BJ (cell line): ENCODE data around the gene MGP. TPM values are rescaled to one million over a fixed set of nuclear protein-coding genes. Genes with fewer than 3 reads are reported as not detected.

Experiments used
- CTCF ChIA-PET: fragments of 350-600 bp; formaldehyde crosslinking; extraction: SDS; loops from one replicate; lab custom pipeline; 2021; ENCODE audit warnings: antibody characterized with exemption, inconsistent platforms; lab: Yijun Ruan, JAX
- POLR2A ChIA-PET: fragments of 300-600 bp; sonication (Branson Sonifier 250); formaldehyde crosslinking; extraction: SDS; loops from one replicate; lab custom pipeline; 2021; ENCODE audit warnings: antibody characterized with exemption; lab: Charles Lee
- DNase-seq: peaks from one replicate; pipeline ENCODE4 v3.0.0-alpha.2; 2011; ENCODE audit warnings: low read depth
- H3K27me3 ChIP-seq: 2 replicates; pipeline ENCODE4 v1.6.0; 2011; ENCODE audit warnings: low read length; ENCODE audit not compliant: control insufficient read depth, insufficient read depth
- H3K36me3 ChIP-seq: 2 replicates; pipeline ENCODE4 v1.5.1; 2011; ENCODE audit warnings: low read length; ENCODE audit not compliant: control insufficient read depth, insufficient read depth
- H3K4me3 ChIP-seq: 2 replicates; pipeline ENCODE4 v1.5.1; 2011; ENCODE audit warnings: low read depth, mild to moderate bottlenecking, control low read depth, low read length
- CTCF ChIP-seq: IDR thresholded peaks from 2 replicates; pipeline ENCODE4 v1.5.1; 2011; ENCODE audit warnings: low read depth, mild to moderate bottlenecking, control low read depth, inconsistent platforms, low read length, moderate library complexity; ENCODE audit not compliant: insufficient read depth
- polyA plus RNA-seq: library from polyadenylated mRNA; depleted of rRNA; stranded (reverse); fragments of >200 nt; gene quantifications from 2 replicates; pipeline ENCODE4 v1.2.3, GENCODE V29; 2011

MGP gene
- polyA plus RNA-seq, 1 experiment = 116 TPM

- H3K27me3 ChIP-seq = no peaks in the 10 kb centered on the region
- ChIA-PET POLR2A (no interaction called here), CTCF (no interaction called here)
- DNase-seq = no peak
- no peaks in the 10 kb centered on the region for H3K36me3 ChIP-seq
- no peak overlapping the region for H3K4me3 ChIP-seq
- no peak for TF ChIP-seq CTCF
These were observed 35.6 kb upstream of the MGP start for GRCh38 chr12:14921218-14921617.

GRCh38 chr12:14920475-14921126 is 34.9 kb upstream of the MGP start:
- Histone ChIP-seq H3K27me3 (no peaks in the 10 kb centered on the region), H3K4me3 (no peak overlapping the region), H3K36me3 (no peaks in the 10 kb centered on the region)
- no peak for DNase-seq
- POLR2A ChIA-PET = no interaction called here
- CTCF ChIA-PET = no interaction called here
- no peak for TF ChIP-seq CTCF

- no peak for DNase-seq
- Histone ChIP-seq H3K4me3 (no peak overlapping the region), H3K27me3 (no peaks in the 10 kb centered on the region), H3K36me3 (no peaks in the 10 kb centered on the region)
- ChIA-PET CTCF (no interaction called here), POLR2A (no interaction called here)
- no peak for TF ChIP-seq CTCF
These were observed 33.8 kb upstream of the MGP start for GRCh38 chr12:14919455-14919854.

GRCh38 chr12:14915736-14916135 is 30.1 kb upstream of the MGP start:
- DNase-seq = no peak
- TF ChIP-seq CTCF = no peak
- ChIA-PET POLR2A (no interaction called here), CTCF (no interaction called here)
- H3K4me3 ChIP-seq = no peak overlapping the region
- no peaks in the 10 kb centered on the region for H3K27me3 ChIP-seq
- H3K36me3 ChIP-seq = no peaks in the 10 kb centered on the region

- no peak for DNase-seq
- Histone ChIP-seq H3K4me3 (no peak overlapping the region), H3K36me3 (no peaks in the 10 kb centered on the region), H3K27me3 (no peaks in the 10 kb centered on the region)
- ChIA-PET CTCF (interaction anchor here (1.4 to 1.6 kb wide), 2 partner anchors 10 to 72 kb away, joined by 4 to 5 read pairs; no protein-coding TSS in a partner anchor), POLR2A (no interaction called here)
- TF ChIP-seq CTCF = no peak
These were observed 27.7 kb upstream of the MGP start for GRCh38 chr12:14913381-14913781.
